AG04449 (cell line): Measurements from ENCODE around the gene NOXA1.

Source experiments
- CTCF ChIA-PET: fragments of 350-600 bp; formaldehyde crosslinking; extraction: SDS; loops from one replicate; lab custom pipeline; 2021; ENCODE audit warnings: antibody characterized with exemption; lab: Yijun Ruan, JAX
- POLR2A ChIA-PET: fragments of 400-600, 350-600 bp; formaldehyde crosslinking; extraction: SDS; loops from one replicate; lab custom pipeline; 2020; ENCODE audit warnings: antibody characterized with exemption, inconsistent platforms; lab: Yijun Ruan, JAX
- DNase-seq: peaks from one replicate; pipeline ENCODE4 v3.0.0-alpha.2; 2010; ENCODE audit warnings: low read depth, low spot score
- H3K4me3 ChIP-seq: 2 replicates; pipeline ENCODE4 v1.5.1; 2011; ENCODE audit warnings: low read depth, mild to moderate bottlenecking, control low read depth, low read length
- CTCF ChIP-seq: IDR thresholded peaks from one replicate; pipeline ENCODE4 v1.5.1; 2011; ENCODE audit warnings: mild to moderate bottlenecking, moderate library complexity, low read length, control low read depth, inconsistent platforms; ENCODE audit not compliant: insufficient read depth; ENCODE audit errors: missing control alignments

NOXA1 gene

GRCh38 chr9:137412431-137412830 lies 10.8 kb upstream of the NOXA1 start:
- ChIA-PET CTCF (interaction anchor here (1.2 to 4.8 kb wide), 3 partner anchors 11 to 118 kb away, joined by 3 to 41 read pairs (median 5); partner anchors contain the start of genes EXD3, NOXA1 and NRARP), POLR2A (interaction anchor here (1.1 to 1.2 kb wide), 2 partner anchors 11 to 172 kb away, joined by 3 read pairs; partner anchors contain the start of genes EXD3, NOXA1 and TUBB4B)
- no peak overlapping the region for H3K4me3 ChIP-seq
- TF ChIP-seq CTCF = no peak
- DNase-seq = no peak

GRCh38 chr9:137415451-137415850 lies 7.7 kb upstream of the NOXA1 start:
- ChIA-PET POLR2A (no interaction called here), CTCF (no interaction called here)
- H3K4me3 ChIP-seq = no peak overlapping the region
- no peak for DNase-seq
- no peak for TF ChIP-seq CTCF

GRCh38 chr9:137416006-137416562 lies 7.1 kb upstream of the NOXA1 start:
- H3K4me3 ChIP-seq = no peak overlapping the region
- TF ChIP-seq CTCF = no peak
- CTCF ChIA-PET = no interaction called here
- POLR2A ChIA-PET = no interaction called here
- DNase-seq = no peak

- ChIA-PET CTCF (no interaction called here), POLR2A (interaction anchor here (0.6 kb wide), 1 partner anchor 125 kb away, joined by 4 read pairs; no protein-coding TSS in a partner anchor)
- TF ChIP-seq CTCF = no peak
- H3K4me3 ChIP-seq = no peak overlapping the region
- no peak for DNase-seq
These were observed 6.5 kb upstream of the NOXA1 start for GRCh38 chr9:137416563-137417151.

GRCh38 chr9:137417161-137418021 lies 5.8 kb upstream of the NOXA1 start:
- ChIA-PET POLR2A (interaction anchor here (0.6 kb wide), 1 partner anchor 126 kb away, joined by 4 read pairs; no protein-coding TSS in a partner anchor), CTCF (no interaction called here)
- peak overlapping the region; percentile 37 for H3K4me3 ChIP-seq
- no peak for DNase-seq
- TF ChIP-seq CTCF = no peak
